ENCODE results near the gene NFKB1. TPM values are rescaled to one million over a fixed set of nuclear protein-coding genes. Genes with fewer than 3 reads are reported as not detected.

Gene NFKB1
- total RNA-seq, 4 donors from 2014 or later: 20.0 to 27.2 (median 22.7) TPM

GRCh38 chr4:102600689-102601088 lies 99.5 kb downstream of the NFKB1 start:
- Histone ChIP-seq H3K9me3 (no peaks in the 10 kb centered on the region), H3K4me3 (no peak overlapping the region), H3K27me3 (no peaks in the 10 kb centered on the region), H3K27ac (no peak overlapping the region), H3K36me3 (peaks cover 0 to 85% of the 10 kb centered on the region in 2 donors), H3K4me1 (no peaks in the 10 kb centered on the region)
- no peak for ATAC-seq
- no peak for DNase-seq
- in situ Hi-C loops (cut with MboI; ENCODE audit: low sequenced_read_pairs in 4 of 4) (loop anchor here in 2 of 4 donors (25.0 kb wide), 1 partner anchor 163 kb away; no protein-coding TSS in a partner anchor), intact Hi-C loops (cut with DNase I; ENCODE audit: low total_unique reads) (no loop called here)
- TF ChIP-seq POLR2A (IDR thresholded peaks at IDR 0.05): no peak

- no peaks in the 10 kb centered on the region for H3K4me1 ChIP-seq
- ATAC-seq (no peak), DNase-seq (no peak)
- no peaks in the 10 kb centered on the region for H3K9me3 ChIP-seq
- H3K4me3 ChIP-seq: no peak overlapping the region
- no peaks in the 10 kb centered on the region for H3K27me3 ChIP-seq
- intact Hi-C loops (cut with DNase I; ENCODE audit: low total_unique reads) (no loop called here), in situ Hi-C loops (cut with MboI; ENCODE audit: low sequenced_read_pairs in 4 of 4) (loop anchor here in 2 of 4 donors (25.0 kb wide), 1 partner anchor 164 kb away; no protein-coding TSS in a partner anchor)
- peaks cover 0 to 85% of the 10 kb centered on the region in 2 donors for H3K36me3 ChIP-seq
- TF ChIP-seq CTCF (IDR thresholded peaks at IDR 0.05 in 4 of 5, conservative IDR thresholded peaks at IDR 0.05 in 1 of 5): no peak
- TF ChIP-seq POLR2A (IDR thresholded peaks at IDR 0.05): no peak
- H3K27ac ChIP-seq: no peak overlapping the region
Observed at GRCh38 chr4:102601586-102602227, 100.5 kb downstream of the NFKB1 start.

- ATAC-seq: no peak
Observed at GRCh38 chr4:102604222-102604940, 103.2 kb downstream of the NFKB1 start.

GRCh38 chr4:102606261-102606660 lies 105.1 kb downstream of the NFKB1 start:
- Histone ChIP-seq H3K4me1 (no peaks in the 10 kb centered on the region), H3K9me3 (no peaks in the 10 kb centered on the region), H3K27ac (no peak overlapping the region), H3K36me3 (peaks cover 0 to 95% of the 10 kb centered on the region in 2 donors), H3K4me3 (no peak overlapping the region), H3K27me3 (no peaks in the 10 kb centered on the region)
- TF ChIP-seq CTCF (IDR thresholded peaks at IDR 0.05 in 4 of 5, conservative IDR thresholded peaks at IDR 0.05 in 1 of 5) (no peak), POLR2A (IDR thresholded peaks at IDR 0.05) (no peak)
- ATAC-seq (no peak), DNase-seq (no peak)
- intact Hi-C loops (cut with DNase I; ENCODE audit: low total_unique reads) (no loop called here), in situ Hi-C loops (cut with MboI; ENCODE audit: low sequenced_read_pairs in 4 of 4) (loop anchor here in 2 of 4 donors (25.0 kb wide), 1 partner anchor 169 kb away; no protein-coding TSS in a partner anchor)

More at GRCh38 chr4:102604222-102604940, 103.2 kb downstream of the NFKB1 start:
- TF ChIP-seq POLR2A (IDR thresholded peaks at IDR 0.05): no peak
- no peak for TF ChIP-seq CTCF (IDR thresholded peaks at IDR 0.05 in 4 of 5, conservative IDR thresholded peaks at IDR 0.05 in 1 of 5)
- intact Hi-C loops (cut with DNase I; ENCODE audit: low total_unique reads) (no loop called here), in situ Hi-C loops (cut with MboI; ENCODE audit: low sequenced_read_pairs in 4 of 4) (loop anchor here in 2 of 4 donors (25.0 kb wide), 1 partner anchor 167 kb away; no protein-coding TSS in a partner anchor)
- Histone ChIP-seq H3K4me3 (no peak overlapping the region), H3K27me3 (no peaks in the 10 kb centered on the region), H3K27ac (no peak overlapping the region), H3K9me3 (no peaks in the 10 kb centered on the region), H3K36me3 (peaks cover 0 to 90% of the 10 kb centered on the region in 2 donors), H3K4me1 (no peaks in the 10 kb centered on the region)
- no peak for DNase-seq

- no peaks in the 10 kb centered on the region for H3K4me1 ChIP-seq
- DNase-seq: no peak
- in situ Hi-C loops (cut with MboI; ENCODE audit: low sequenced_read_pairs in 4 of 4): loop anchor here in 2 of 4 donors (25.0 kb wide), 1 partner anchor 170 kb away; no protein-coding TSS in a partner anchor
- no peak overlapping the region for H3K4me3 ChIP-seq
- H3K27me3 ChIP-seq: no peaks in the 10 kb centered on the region
- intact Hi-C loops (cut with DNase I; ENCODE audit: low total_unique reads): no loop called here
- ATAC-seq: no peak
- H3K27ac ChIP-seq: no peak overlapping the region
- no peaks in the 10 kb centered on the region for H3K9me3 ChIP-seq
- peaks cover 0 to 95% of the 10 kb centered on the region in 2 donors for H3K36me3 ChIP-seq
- no peak for TF ChIP-seq POLR2A (IDR thresholded peaks at IDR 0.05)
- no peak for TF ChIP-seq CTCF (IDR thresholded peaks at IDR 0.05 in 4 of 5, conservative IDR thresholded peaks at IDR 0.05 in 1 of 5)
Observed at GRCh38 chr4:102606846-102607450, 105.8 kb downstream of the NFKB1 start.
